Endothelial cell of umbilical vein (primary cell): Measurements from ENCODE around the gene MGP.

Source experiments
- POLR2A ChIP-seq: IDR thresholded peaks from 2 replicates; pipeline ENCODE4 v1.6.1; 2012; ENCODE audit warnings: low read depth, mild to moderate bottlenecking, control low read depth, low read length
- POLR2AphosphoS5 ChIP-seq: IDR thresholded peaks from 2 replicates; pipeline ENCODE4 v1.6.1; 2012; ENCODE audit warnings: low read depth, mild to moderate bottlenecking, control low read depth, low read length, moderate library complexity; ENCODE audit not compliant: insufficient read depth
- TF ChIP-seq, protein P1 (sequence below), 2 donors: IDR thresholded peaks; 1 replicate in 1 of 2; 2 replicates in 1 of 2; pipeline ENCODE4 v1.5.1; 2011; ENCODE audit warnings: low read length in 2 of 2, mild to moderate bottlenecking in 2 of 2, moderate library complexity in 2 of 2, control low read depth in 1 of 2, inconsistent platforms in 1 of 2, low read depth in 1 of 2; ENCODE audit not compliant: insufficient read depth in 1 of 2; ENCODE audit errors: extremely low read depth in 1 of 2

DNA sequence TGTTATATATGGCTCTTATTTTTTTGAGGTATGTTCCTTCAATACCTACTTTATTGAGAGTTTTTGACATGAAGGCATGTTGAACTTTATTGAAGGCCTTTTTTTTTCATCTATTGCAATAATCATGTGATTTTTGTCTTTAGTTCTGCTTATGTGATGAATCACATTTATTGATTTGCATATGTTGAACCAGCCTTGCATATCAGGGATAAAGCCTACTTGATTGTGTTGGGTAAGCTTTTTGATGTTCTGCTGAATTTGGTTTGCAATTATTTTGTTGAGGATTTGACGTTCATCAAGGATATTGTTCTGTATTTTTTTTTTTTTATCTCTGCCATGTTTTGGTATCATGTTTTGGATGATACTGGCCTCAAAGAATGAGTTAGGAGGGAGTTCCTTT lies 27.1 kb downstream of the MGP start:
- TF ChIP-seq POLR2AphosphoS5 (no peak), POLR2A (no peak)
- TF ChIP-seq, protein P1, sequence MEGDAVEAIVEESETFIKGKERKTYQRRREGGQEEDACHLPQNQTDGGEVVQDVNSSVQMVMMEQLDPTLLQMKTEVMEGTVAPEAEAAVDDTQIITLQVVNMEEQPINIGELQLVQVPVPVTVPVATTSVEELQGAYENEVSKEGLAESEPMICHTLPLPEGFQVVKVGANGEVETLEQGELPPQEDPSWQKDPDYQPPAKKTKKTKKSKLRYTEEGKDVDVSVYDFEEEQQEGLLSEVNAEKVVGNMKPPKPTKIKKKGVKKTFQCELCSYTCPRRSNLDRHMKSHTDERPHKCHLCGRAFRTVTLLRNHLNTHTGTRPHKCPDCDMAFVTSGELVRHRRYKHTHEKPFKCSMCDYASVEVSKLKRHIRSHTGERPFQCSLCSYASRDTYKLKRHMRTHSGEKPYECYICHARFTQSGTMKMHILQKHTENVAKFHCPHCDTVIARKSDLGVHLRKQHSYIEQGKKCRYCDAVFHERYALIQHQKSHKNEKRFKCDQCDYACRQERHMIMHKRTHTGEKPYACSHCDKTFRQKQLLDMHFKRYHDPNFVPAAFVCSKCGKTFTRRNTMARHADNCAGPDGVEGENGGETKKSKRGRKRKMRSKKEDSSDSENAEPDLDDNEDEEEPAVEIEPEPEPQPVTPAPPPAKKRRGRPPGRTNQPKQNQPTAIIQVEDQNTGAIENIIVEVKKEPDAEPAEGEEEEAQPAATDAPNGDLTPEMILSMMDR (IDR thresholded peaks at IDR 0.05; ENCODE audit: extremely low read depth in 1 of 2, insufficient read depth in 1 of 2, low read depth in 1 of 2, low read length in 2 of 2): no peak
